HCT116 (cell line): Measurements from ENCODE around the gene HLA-DRB5. TPM values are rescaled to one million over a fixed set of nuclear protein-coding genes. Genes with fewer than 3 reads are reported as not detected.

Experiments used
- ATAC-seq: fragments of 200-7000 bp; cut with Tn5 transposase; 2 replicates; pipeline ENCODE4 v1.9.1; 2020; ENCODE audit warnings: mild to moderate bottlenecking, moderate library complexity
- BruUV-seq: library from RNA; stranded (reverse); fragments of 400-500 nt; replicated peaks from 2 replicates; lab custom pipeline; 2021; lab: Mats Ljungman, UMichigan
- CTCF ChIA-PET: fragments of 300-600 bp; sonication (Branson Sonifier 250); formaldehyde crosslinking; loops from one replicate; lab custom pipeline; 2021; ENCODE audit warnings: antibody characterized with exemption; lab: Charles Lee
- POLR2A ChIA-PET: fragments of 300-600, 350-600 bp; sonication (Branson Sonifier 250); formaldehyde crosslinking; loops from one replicate; lab custom pipeline; 2021; ENCODE audit warnings: antibody characterized with exemption; lab: Charles Lee
- RAD21 ChIA-PET, 2 experiments: fragments of 300-600 bp; sonication (Branson Sonifier 250); formaldehyde crosslinking; loops; one replicate each; lab custom pipeline; 2023; ENCODE audit warnings: low total read pairs in 2 of 2; ENCODE audit not compliant: uncharacterized antibody in 2 of 2, unreplicated experiment in 2 of 2, low non-redundant PET in 1 of 2; lab: Charles Lee
- DNase-seq: peaks from one replicate; pipeline ENCODE4 v3.0.0-alpha.2; 2010; ENCODE audit warnings: low read depth, low spot score
- H2AFZ ChIP-seq: fragments of 200-600 bp; shearing (Covaris generic), sonication (generic); 2 replicates; pipeline ENCODE4 v1.6.1; 2017; ENCODE audit warnings: low read depth, mixed run types, mixed read lengths, antibody characterized with exemption, low read length; ENCODE audit not compliant: poor library complexity, severe bottlenecking
- H3K27ac ChIP-seq: 2 replicates; pipeline ENCODE4 v1.5.1; 2012; ENCODE audit warnings: low read depth, low read length
- H3K27me3 ChIP-seq: fragments of 200-600 bp; sonication (generic); 2 replicates; pipeline ENCODE4 v1.6.1; 2016; ENCODE audit warnings: mixed run types, low read length, mixed read lengths; ENCODE audit not compliant: insufficient read depth
- H3K36me3 ChIP-seq, 2 experiments: fragments of 200-500 bp in 1 of 2; fragments of 200-600 bp in 1 of 2; sonication (Bioruptor generic) in 1 of 2; sonication (generic) in 1 of 2; 2 replicates each; pipeline versions ENCODE4 v1.5.1 to v1.6.1; 2014 to 2016; ENCODE audit warnings: low read length in 2 of 2, inconsistent platforms in 1 of 2, mixed read lengths in 1 of 2, mixed run types in 1 of 2; ENCODE audit not compliant: insufficient read depth in 2 of 2, control insufficient read depth in 1 of 2
- H3K4me1 ChIP-seq, 2 experiments: fragments of 200-600 bp in 1 of 2; sonication (generic) in 1 of 2; 2 replicates each; pipeline versions ENCODE4 v1.5.1 to v1.6.1; 2012 to 2017; ENCODE audit warnings: low read length in 2 of 2, inconsistent platforms in 1 of 2, mild to moderate bottlenecking in 1 of 2, mixed read lengths in 1 of 2, mixed run types in 1 of 2, moderate library complexity in 1 of 2; ENCODE audit not compliant: insufficient read depth in 2 of 2, control insufficient read depth in 1 of 2
- H3K4me2 ChIP-seq: fragments of 200-600 bp; sonication (generic); 2 replicates; pipeline ENCODE4 v1.6.1; 2017; ENCODE audit warnings: mixed run types, low read length, mixed read lengths
- H3K4me3 ChIP-seq, 2 experiments: fragments of 200-600 bp in 1 of 2; sonication (generic) in 1 of 2; replicated peaks in 1 of 2; 2 replicates each; pipeline ENCODE4 v1.5.1; 2011 to 2016; ENCODE audit warnings: low read length in 2 of 2, control low read depth in 1 of 2, low read depth in 1 of 2, mild to moderate bottlenecking in 1 of 2, mixed read lengths in 1 of 2, mixed run types in 1 of 2
- H3K79me2 ChIP-seq: fragments of 200-600 bp; sonication (generic); 2 replicates; pipeline ENCODE4 v1.6.1; 2017; ENCODE audit warnings: mild to moderate bottlenecking, mixed run types, low read length, moderate library complexity, mixed read lengths; ENCODE audit not compliant: insufficient read depth
- H3K9ac ChIP-seq: fragments of 200-600 bp; sonication (generic); 2 replicates; pipeline ENCODE4 v1.6.1; 2016; ENCODE audit warnings: low read length, mixed read lengths
- H3K9me2 ChIP-seq: fragments of 200-600 bp; sonication (generic), shearing (Covaris generic); 2 replicates; pipeline ENCODE4 v1.6.1; 2017; ENCODE audit warnings: mixed run types, mild to moderate bottlenecking, moderate library complexity; ENCODE audit not compliant: insufficient read depth
- H3K9me3 ChIP-seq, 2 experiments: fragments of 200-500 bp in 1 of 2; fragments of 200-600 bp in 1 of 2; sonication (Bioruptor generic) in 1 of 2; sonication (generic) in 1 of 2; 2 replicates each; pipeline ENCODE4 v1.6.1; 2014 to 2017; ENCODE audit warnings: low read length in 2 of 2, mixed read lengths in 2 of 2, inconsistent platforms in 1 of 2, low read depth in 1 of 2, mild to moderate bottlenecking in 1 of 2, mixed run types in 1 of 2, moderate library complexity in 1 of 2; ENCODE audit not compliant: control insufficient read depth in 1 of 2, insufficient read depth in 1 of 2
- H4K20me1 ChIP-seq: fragments of 200-600 bp; sonication (generic), shearing (Covaris generic); 2 replicates; pipeline ENCODE4 v1.6.1; 2017; ENCODE audit warnings: mixed run types, mild to moderate bottlenecking, moderate library complexity; ENCODE audit not compliant: insufficient read depth
- ATF3 ChIP-seq: IDR thresholded peaks from 2 replicates; pipeline ENCODE4 v1.6.1; 2012
- CBX3 ChIP-seq: IDR thresholded peaks from 2 replicates; pipeline ENCODE4 v1.6.1; 2012; ENCODE audit warnings: low read depth
- CEBPB ChIP-seq: IDR thresholded peaks from 2 replicates; pipeline ENCODE4 v1.6.1; 2012; ENCODE audit warnings: low read depth
- CTCF ChIP-seq, 3 experiments: fragments of 200-600 bp in 1 of 3; sonication (generic) in 1 of 3; IDR thresholded peaks in 2 of 3; conservative IDR thresholded peaks in 1 of 3; 2 replicates each; pipeline ENCODE4 v1.5.1; 2012 to 2017; ENCODE audit warnings: low read depth in 2 of 3, low read length in 2 of 3, antibody characterized with exemption in 1 of 3, borderline replicate concordance in 1 of 3, control low read depth in 1 of 3, mild to moderate bottlenecking in 1 of 3, mixed read lengths in 1 of 3, mixed run types in 1 of 3, moderate library complexity in 1 of 3; ENCODE audit not compliant: insufficient read depth in 1 of 3
- EZH2 ChIP-seq: fragments of 200-600 bp; sonication (generic); IDR thresholded peaks from 2 replicates; pipeline ENCODE4 v1.6.1; 2017; ENCODE audit warnings: antibody characterized with exemption, mixed run types
- EZH2phosphoT487 ChIP-seq: fragments of 200-600 bp; IDR thresholded peaks from 2 replicates; pipeline ENCODE4 v1.6.1; 2018; ENCODE audit warnings: antibody characterized with exemption, borderline replicate concordance
- FOSL1 ChIP-seq: IDR thresholded peaks from 2 replicates; pipeline ENCODE4 v1.6.1; 2012; ENCODE audit warnings: low read depth
- MAX ChIP-seq: IDR thresholded peaks from 2 replicates; pipeline ENCODE4 v1.6.1; 2012
- POLR2AphosphoS5 ChIP-seq: IDR thresholded peaks from 2 replicates; pipeline ENCODE4 v1.6.1; 2011; ENCODE audit warnings: mild to moderate bottlenecking, low read depth, low read length, moderate library complexity
- RAD21 ChIP-seq: IDR thresholded peaks from 2 replicates; pipeline ENCODE4 v1.6.1; 2012; ENCODE audit warnings: low read depth, mild to moderate bottlenecking
- REST ChIP-seq: IDR thresholded peaks from 2 replicates; pipeline ENCODE4 v1.6.1; 2012; ENCODE audit warnings: low read depth
- SP1 ChIP-seq: IDR thresholded peaks from 2 replicates; pipeline ENCODE4 v1.6.1; 2012; ENCODE audit warnings: low read depth
- SRF ChIP-seq: IDR thresholded peaks from 2 replicates; pipeline ENCODE4 v1.6.1; 2012; ENCODE audit warnings: low read depth
- YY1 ChIP-seq: IDR thresholded peaks from 2 replicates; pipeline ENCODE4 v1.6.1; 2011; ENCODE audit warnings: low read length, low read depth, moderate library complexity, mild to moderate bottlenecking; ENCODE audit not compliant: insufficient replicate concordance; ENCODE audit errors: extremely low read depth
- ZFX ChIP-seq: fragments of 450-650 bp; IDR thresholded peaks from 2 replicates; pipeline ENCODE4 v1.6.1; 2017
- ZNF274 ChIP-seq: fragments of 200-500 bp; sonication (Bioruptor generic); IDR thresholded peaks from 2 replicates; pipeline ENCODE4 v1.6.1; 2014; ENCODE audit warnings: mild to moderate bottlenecking, low read depth, low read length, inconsistent platforms
- intact Hi-C: fragments of 100-400 bp; cut with micrococcal nuclease; formaldehyde crosslinking; loops from 2 replicates; pipeline ENCODE4 v1.10.0; 2022
- total RNA-seq: library from RNA; stranded (reverse); gene quantifications from one replicate; pipeline ENCODE4 v1.2.1, GENCODE V29; 2021; ENCODE audit not compliant: unreplicated experiment

Gene HLA-DRB5
- total RNA-seq, 1 experiment from 2014 or later = not detected

GRCh38 chr6:32517654-32518445 lies 12.2 kb downstream of the HLA-DRB5 start:
- ATAC-seq = no peak
- ChIA-PET RAD21 (no interaction called here), POLR2A (no interaction called here), CTCF (no interaction called here)
- Histone ChIP-seq H3K27ac (no peak overlapping the region), H3K36me3 (no peaks in the 10 kb centered on the region), H3K27me3 (no peaks in the 10 kb centered on the region), H4K20me1 (no peaks in the 10 kb centered on the region), H3K79me2 (no peaks in the 10 kb centered on the region), H3K9me3 (no peaks in the 10 kb centered on the region), H3K4me1 (no peaks in the 10 kb centered on the region), H3K4me2 (no peak overlapping the region), H3K4me3 (no peak overlapping the region), H3K9me2 (no peaks in the 10 kb centered on the region), H3K9ac (no peak overlapping the region), H2AFZ (no peak overlapping the region)
- BruUV-seq = no TSS peak
- DNase-seq = no peak
- intact Hi-C loops = no loop called here
- TF ChIP-seq MAX (no peak), YY1 (no peak), CEBPB (no peak), EZH2phosphoT487 (no peak), RAD21 (no peak), ZNF274 (no peak), EZH2 (no peak), CTCF (IDR thresholded peaks at IDR 0.05 in 2 of 3, conservative IDR thresholded peaks at IDR 0.05 in 1 of 3; ENCODE audit: borderline replicate concordance in 1 of 3, insufficient read depth in 1 of 3, low read depth in 2 of 3, low read length in 2 of 3) (no peak), CBX3 (no peak), SRF (no peak), ATF3 (no peak), SP1 (no peak), FOSL1 (no peak), POLR2AphosphoS5 (no peak), ZFX (no peak), REST (no peak)
